Measurements from ENCODE around the gene SLC43A1.

Gene SLC43A1

DNA sequence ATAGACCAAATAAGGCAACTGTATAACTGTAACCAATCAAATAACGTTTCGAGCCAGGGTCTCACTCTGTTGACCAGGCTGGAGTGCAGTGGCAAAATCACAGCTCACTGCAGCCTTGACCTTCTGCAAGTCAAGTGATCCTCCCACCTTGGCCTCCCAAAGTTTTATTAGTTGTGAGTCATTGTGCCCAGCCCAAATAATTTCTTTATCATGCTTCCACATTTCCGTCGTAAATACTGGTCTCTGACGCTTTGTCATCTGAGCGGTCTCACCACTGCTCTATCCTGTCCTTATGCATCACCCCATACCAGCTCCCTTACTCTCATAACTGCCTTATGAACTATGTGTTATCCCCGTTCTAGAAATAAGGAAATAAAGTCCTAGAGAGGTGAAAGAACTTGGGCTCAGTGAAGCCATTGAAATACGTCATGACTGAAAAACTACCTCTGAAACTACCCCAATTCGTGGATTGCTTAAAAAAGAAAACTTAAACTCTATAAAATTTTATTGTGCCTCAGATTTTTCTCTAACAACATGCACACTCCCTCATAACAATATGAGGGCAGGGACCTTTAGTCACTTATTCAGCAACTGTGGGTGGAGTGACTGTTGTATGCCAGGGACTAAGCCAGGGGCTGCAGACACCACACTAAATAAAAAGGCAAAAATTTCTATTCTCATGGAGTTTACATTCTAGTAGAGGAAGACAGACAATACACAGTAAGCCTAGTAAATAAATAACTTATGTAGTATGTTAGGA, 71.0 kb downstream of the SLC43A1 start:
- no peak overlapping the region for H3K27ac ChIP-seq
- TF ChIP-seq ZFX (IDR thresholded peaks at IDR 0.05) (no peak), CTCF (conservative IDR thresholded peaks at IDR 0.05) (no peak)

- no peak overlapping the region for H3K27ac ChIP-seq
- TF ChIP-seq ZFX (IDR thresholded peaks at IDR 0.05), result no peak
- TF ChIP-seq CTCF (conservative IDR thresholded peaks at IDR 0.05), result no peak
Observed at GRCh38 chr11:57440744-57441414, 74.6 kb downstream of the SLC43A1 start.

GRCh38 chr11:57439786-57440185, 75.7 kb downstream of the SLC43A1 start:
- H3K27ac ChIP-seq, result no peak overlapping the region
- no peak for TF ChIP-seq ZFX (IDR thresholded peaks at IDR 0.05)
- no peak for TF ChIP-seq CTCF (conservative IDR thresholded peaks at IDR 0.05)

DNA sequence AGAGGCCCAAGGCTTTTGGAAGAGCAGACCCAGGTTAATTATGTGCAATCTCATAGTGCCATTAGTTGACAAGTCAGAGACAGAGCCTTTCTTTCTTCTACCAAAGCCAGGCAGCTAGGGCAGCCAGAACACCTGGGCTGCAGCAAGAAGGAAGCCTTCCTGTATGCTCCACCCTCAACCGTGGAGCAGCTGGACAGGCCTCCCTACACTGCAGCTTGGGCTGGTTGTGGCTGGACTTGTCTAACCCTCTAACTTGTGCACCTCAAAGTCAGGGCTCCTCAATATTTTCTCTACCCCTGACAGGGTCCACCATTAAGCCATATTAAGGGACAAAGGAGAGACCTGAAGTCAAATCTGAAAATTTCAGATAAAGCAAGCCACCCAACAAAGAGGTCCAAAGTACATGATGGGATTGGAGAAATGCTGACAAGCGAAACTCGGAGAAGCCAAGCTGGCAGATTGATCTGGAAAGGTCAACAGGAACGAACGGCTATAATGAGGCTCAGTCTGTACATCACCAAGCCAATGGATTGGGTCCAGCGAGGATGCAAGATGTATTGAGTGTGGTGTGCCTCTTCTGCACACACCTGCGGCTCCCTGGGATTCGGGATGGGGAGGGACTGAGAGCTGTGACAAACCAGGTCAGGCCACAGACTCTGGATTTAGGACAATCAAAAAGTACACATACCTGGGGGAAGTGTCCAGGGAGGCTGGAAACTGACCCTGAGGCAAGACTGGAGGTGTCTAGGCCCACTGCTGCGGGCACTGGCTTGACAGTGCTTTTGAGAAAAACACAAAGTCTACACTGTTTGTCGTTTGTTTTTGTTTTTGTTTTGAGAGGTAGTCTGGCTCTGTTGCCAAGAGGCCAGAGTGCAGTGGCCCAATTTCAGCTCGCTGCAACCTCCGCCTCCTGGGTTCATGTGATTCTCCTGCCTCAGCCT, 76.9 kb downstream of the SLC43A1 start:
- no peak overlapping the region for H3K27ac ChIP-seq

GRCh38 chr11:57436031-57436430, 79.5 kb downstream of the SLC43A1 start:
- TF ChIP-seq CTCF (conservative IDR thresholded peaks at IDR 0.05) (no peak), ZFX (IDR thresholded peaks at IDR 0.05) (no peak)
- no peak overlapping the region for H3K27ac ChIP-seq

More for the DNA sequence above, 76.9 kb downstream of the SLC43A1 start:
- TF ChIP-seq CTCF (conservative IDR thresholded peaks at IDR 0.05), result no peak
- no peak for TF ChIP-seq ZFX (IDR thresholded peaks at IDR 0.05)

GRCh38 chr11:57434640-57435546, 80.6 kb downstream of the SLC43A1 start:
- no peak for TF ChIP-seq ZFX (IDR thresholded peaks at IDR 0.05)
- TF ChIP-seq CTCF (conservative IDR thresholded peaks at IDR 0.05), result no peak
- no peak overlapping the region for H3K27ac ChIP-seq

Measured in C4-2B (cell line).